IMR-90 (cell line): ENCODE measurements around the gene LGALS1. TPM values are rescaled to one million over a fixed set of nuclear protein-coding genes. Genes with fewer than 3 reads are reported as not detected.

Experiments
- CHD1 ChIP-seq: IDR thresholded peaks from 2 replicates; pipeline ENCODE4 v1.6.1; 2012; ENCODE audit warnings: low read depth, low read length, improper control_type of control experiment
- CTCF ChIP-seq: conservative IDR thresholded peaks from 2 replicates; pipeline ENCODE4 v1.5.1; 2012; ENCODE audit warnings: mild to moderate bottlenecking, low read depth, low read length, improper control_type of control experiment
- POLR2A ChIP-seq: IDR thresholded peaks from 2 replicates; pipeline ENCODE4 v1.6.1; 2012; ENCODE audit warnings: mild to moderate bottlenecking, low read depth, low read length
- RAD21 ChIP-seq: IDR thresholded peaks from 2 replicates; pipeline ENCODE4 v1.6.1; 2012; ENCODE audit warnings: low read length, improper control_type of control experiment
- RFX5 ChIP-seq: IDR thresholded peaks from 2 replicates; pipeline ENCODE4 v1.8.0; 2012; ENCODE audit warnings: low read depth, mild to moderate bottlenecking, low read length, moderate library complexity
- SMC3 ChIP-seq: fragments of 150-350 bp; IDR thresholded peaks from 2 replicates; pipeline ENCODE4 v1.6.1; 2016; ENCODE audit warnings: low read depth, mild to moderate bottlenecking, antibody characterized with exemption, low read length, moderate library complexity
- polyA plus RNA-seq, 3 experiments: library from polyadenylated mRNA; depleted of rRNA; stranded (reverse); fragments of >200 nt; gene quantifications; 2 replicates each; pipeline ENCODE4 v1.2.3, GENCODE V29; 2012; ENCODE audit warnings: low replicate concordance in 1 of 3
- total RNA-seq: library from RNA; depleted of rRNA; stranded (reverse); fragments of >200 nt; gene quantifications from 2 replicates; pipeline ENCODE4 v1.2.3, GENCODE V29; 2012

LGALS1 gene
- total and polyA plus RNA-seq, 2 of the 4 experiments (the other 2 are of a cell fraction), result 11,896 to 15,383 TPM

DNA sequence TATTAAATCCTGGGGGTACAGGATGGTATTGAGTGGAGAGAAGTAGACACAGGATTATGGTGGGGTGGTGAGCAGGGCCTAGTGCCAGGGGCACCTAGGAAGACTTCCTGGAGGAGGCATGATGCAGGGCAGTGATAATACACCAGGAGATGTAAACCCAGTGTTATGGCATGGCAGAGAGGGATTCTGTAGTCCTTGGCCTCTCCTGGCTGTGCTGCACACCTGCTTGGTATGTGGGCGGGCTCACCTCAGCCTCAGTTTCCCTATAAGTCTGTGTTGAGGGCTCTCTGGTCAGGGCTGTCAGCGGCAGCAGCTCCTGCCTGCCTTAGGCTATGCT is 14.8 kb upstream of the LGALS1 start (continued):
- TF ChIP-seq CTCF, result no peak
- TF ChIP-seq RFX5, result no peak
- no peak for TF ChIP-seq SMC3
- TF ChIP-seq POLR2A, result no peak
- no peak for TF ChIP-seq CHD1
- TF ChIP-seq RAD21, result no peak
